A673 (cell line): ENCODE results near the gene ZNF839. TPM values are rescaled to one million over a fixed set of nuclear protein-coding genes. Genes with fewer than 3 reads are reported as not detected.
"Not testable (repeated sequence)": the region's sequence is repeated elsewhere in the genome, so short reads cannot be mapped to it uniquely, and the experiment has no call there.

Experiments used
- BruUV-seq: library from RNA; stranded (reverse); fragments of 400-500 nt; replicated peaks from 2 replicates; lab custom pipeline; 2021; lab: Mats Ljungman, UMichigan
- CTCF ChIA-PET: fragments of 300-600 bp; sonication (Branson Sonifier 250); formaldehyde crosslinking; loops from one replicate; lab custom pipeline; 2022; ENCODE audit warnings: antibody characterized with exemption; lab: Charles Lee
- POLR2A ChIA-PET: fragments of 300-600 bp; sonication (Branson Sonifier 250); formaldehyde crosslinking; loops from one replicate; lab custom pipeline; 2022; ENCODE audit warnings: antibody characterized with exemption; ENCODE audit not compliant: low non-redundant PET; lab: Charles Lee
- DNase-seq: peaks from one replicate; pipeline ENCODE4 v3.0.0-alpha.2; 2015; ENCODE audit warnings: low spot score
- H3K27ac ChIP-seq: fragments of 200-600 bp; sonication (generic); 2 replicates; pipeline ENCODE4 v1.5.1; 2016; ENCODE audit warnings: mixed run types, low read depth, mild to moderate bottlenecking, mixed read lengths, antibody characterized with exemption, low read length; ENCODE audit not compliant: poor library complexity, severe bottlenecking
- H3K27me3 ChIP-seq: fragments of 200-600 bp; sonication (generic); replicated peaks from 2 replicates; pipeline ENCODE4 v1.6.1; 2017; ENCODE audit warnings: mixed run types, low read depth, mild to moderate bottlenecking, mixed read lengths, antibody characterized with exemption, low read length; ENCODE audit not compliant: insufficient read depth, poor library complexity
- H3K36me3 ChIP-seq: fragments of 200-600 bp; sonication (generic); 2 replicates; pipeline ENCODE4 v1.6.1; 2016; ENCODE audit warnings: mixed run types, mild to moderate bottlenecking, mixed read lengths, antibody characterized with exemption, low read length; ENCODE audit not compliant: insufficient read depth, poor library complexity, severe bottlenecking
- H3K4me1 ChIP-seq: fragments of 200-600 bp; sonication (generic); 2 replicates; pipeline ENCODE4 v1.6.1; 2017; ENCODE audit warnings: mixed run types, mild to moderate bottlenecking, mixed read lengths, antibody characterized with exemption, low read length; ENCODE audit not compliant: insufficient read depth, poor library complexity, severe bottlenecking
- H3K4me3 ChIP-seq: fragments of 200-600 bp; sonication (generic); 2 replicates; pipeline ENCODE4 v1.5.1; 2016; ENCODE audit warnings: low read depth, mixed run types, mild to moderate bottlenecking, mixed read lengths, low read length; ENCODE audit not compliant: poor library complexity, severe bottlenecking
- H3K9me3 ChIP-seq: fragments of 200-600 bp; sonication (generic); 2 replicates; pipeline ENCODE4 v1.6.1; 2016; ENCODE audit warnings: mixed run types, low read depth, mild to moderate bottlenecking, mixed read lengths, antibody characterized with exemption, low read length; ENCODE audit not compliant: poor library complexity, severe bottlenecking
- EZH2 ChIP-seq: fragments of 200-600 bp; sonication (generic); IDR thresholded peaks from 2 replicates; pipeline ENCODE4 v1.6.1; 2017; ENCODE audit warnings: borderline replicate concordance, low read depth, mild to moderate bottlenecking, mixed read lengths, antibody characterized with exemption, low read length; ENCODE audit not compliant: poor library complexity, severe bottlenecking
- intact Hi-C: fragments of 100-400 bp; cut with micrococcal nuclease; formaldehyde crosslinking; loops from one replicate; pipeline ENCODE4 v1.10.0; 2022; ENCODE audit not compliant: unreplicated experiment
- total RNA-seq: library from RNA; stranded (reverse); gene quantifications from 2 replicates; pipeline ENCODE4 v1.2.3, GENCODE V29; 2021
- TF ChIP-seq, protein P1 (sequence below): fragments of 300-800, 200-600 bp; sonication (generic); conservative IDR thresholded peaks from 2 replicates; pipeline ENCODE4 v1.5.1; 2017; ENCODE audit warnings: low read depth, mild to moderate bottlenecking, antibody characterized with exemption, low read length, moderate library complexity, mixed read lengths

The ZNF839 gene
- total RNA-seq, 1 experiment from 2014 or later = 13.5 TPM

DNA sequence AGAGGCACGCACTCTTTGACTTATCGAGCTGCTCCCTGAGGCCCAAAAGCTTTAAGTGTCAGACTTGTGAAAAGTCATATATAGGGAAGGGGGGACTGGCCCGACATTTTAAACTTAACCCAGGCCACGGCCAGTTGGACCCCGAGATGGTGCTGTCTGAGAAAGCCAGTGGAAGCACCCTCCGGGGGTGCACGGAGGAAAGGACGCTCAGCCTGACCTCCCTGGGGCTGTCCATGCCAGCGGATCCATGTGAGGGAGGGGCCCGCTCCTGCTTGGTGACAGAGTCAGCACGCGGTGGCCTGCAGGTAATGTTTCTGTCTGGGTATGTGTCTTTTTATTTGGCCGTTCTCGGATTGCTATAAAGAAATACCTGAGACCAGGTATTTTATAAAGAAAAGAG is 7.0 kb downstream of the ZNF839 start:
- TF ChIP-seq, protein P1, sequence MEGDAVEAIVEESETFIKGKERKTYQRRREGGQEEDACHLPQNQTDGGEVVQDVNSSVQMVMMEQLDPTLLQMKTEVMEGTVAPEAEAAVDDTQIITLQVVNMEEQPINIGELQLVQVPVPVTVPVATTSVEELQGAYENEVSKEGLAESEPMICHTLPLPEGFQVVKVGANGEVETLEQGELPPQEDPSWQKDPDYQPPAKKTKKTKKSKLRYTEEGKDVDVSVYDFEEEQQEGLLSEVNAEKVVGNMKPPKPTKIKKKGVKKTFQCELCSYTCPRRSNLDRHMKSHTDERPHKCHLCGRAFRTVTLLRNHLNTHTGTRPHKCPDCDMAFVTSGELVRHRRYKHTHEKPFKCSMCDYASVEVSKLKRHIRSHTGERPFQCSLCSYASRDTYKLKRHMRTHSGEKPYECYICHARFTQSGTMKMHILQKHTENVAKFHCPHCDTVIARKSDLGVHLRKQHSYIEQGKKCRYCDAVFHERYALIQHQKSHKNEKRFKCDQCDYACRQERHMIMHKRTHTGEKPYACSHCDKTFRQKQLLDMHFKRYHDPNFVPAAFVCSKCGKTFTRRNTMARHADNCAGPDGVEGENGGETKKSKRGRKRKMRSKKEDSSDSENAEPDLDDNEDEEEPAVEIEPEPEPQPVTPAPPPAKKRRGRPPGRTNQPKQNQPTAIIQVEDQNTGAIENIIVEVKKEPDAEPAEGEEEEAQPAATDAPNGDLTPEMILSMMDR = no peak
- TF ChIP-seq EZH2 = no peak
- DNase-seq = no peak
- no TSS peak for BruUV-seq
- H3K4me3 ChIP-seq = no peak overlapping the region
- H3K27ac ChIP-seq = no peak overlapping the region
- ChIA-PET POLR2A (no interaction called here), CTCF (no interaction called here)
- no peaks in the 10 kb centered on the region for H3K9me3 ChIP-seq
- no peaks in the 10 kb centered on the region for H3K36me3 ChIP-seq
- H3K27me3 ChIP-seq = no peaks in the 10 kb centered on the region
- intact Hi-C loops = no loop called here
- H3K4me1 ChIP-seq = peaks cover 6% of the 10 kb centered on the region

DNA sequence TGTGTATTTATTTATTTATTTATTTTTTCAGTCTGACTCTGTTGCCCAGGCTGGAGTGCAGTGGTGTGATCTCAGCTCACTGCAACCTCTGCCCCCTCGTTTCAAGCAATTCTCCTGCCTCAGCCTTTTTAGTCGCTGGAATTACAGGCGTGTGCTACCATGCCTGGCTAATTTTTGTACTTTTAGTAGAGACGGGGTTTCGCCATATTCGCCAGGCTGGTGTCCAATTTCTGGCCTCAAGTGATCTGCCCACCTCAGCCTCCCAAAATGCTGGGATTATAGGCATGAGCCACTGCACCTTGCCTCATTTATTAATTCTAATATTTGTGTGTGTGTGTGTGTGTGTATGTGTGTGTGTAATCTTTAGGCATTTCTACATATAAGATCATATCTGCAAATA is 9.8 kb downstream of the ZNF839 start:
- DNase-seq = not testable (repeated sequence)

DNA sequence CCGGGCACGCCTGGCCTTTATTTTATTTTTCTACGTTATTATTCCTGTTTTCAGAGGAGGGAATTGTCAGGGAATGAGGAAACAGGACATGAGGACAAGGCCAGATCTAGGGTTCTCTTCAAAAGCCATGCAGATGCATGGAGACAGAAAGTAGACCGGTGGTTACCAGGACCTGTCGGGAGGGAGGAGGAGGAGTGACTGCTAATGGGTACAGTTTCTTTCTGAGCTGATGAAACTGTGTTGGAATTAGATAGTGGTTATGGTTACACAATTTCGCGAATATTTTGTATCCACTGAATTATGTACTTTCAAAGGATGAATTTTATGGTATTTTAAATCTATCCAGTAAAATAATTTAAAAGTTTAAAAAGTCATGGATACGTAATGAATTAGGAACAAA is 11.3 kb downstream of the ZNF839 start:
- intact Hi-C loops = no loop called here
- no peaks in the 10 kb centered on the region for H3K9me3 ChIP-seq
- no peak overlapping the region for H3K4me3 ChIP-seq
- no peaks in the 10 kb centered on the region for H3K36me3 ChIP-seq
- TF ChIP-seq, protein P1 = no peak
- TF ChIP-seq EZH2 = no peak
- H3K27ac ChIP-seq = no peak overlapping the region
- ChIA-PET POLR2A (no interaction called here), CTCF (no interaction called here)
- BruUV-seq = no TSS peak
- no peaks in the 10 kb centered on the region for H3K4me1 ChIP-seq
- no peak for DNase-seq
- H3K27me3 ChIP-seq = no peaks in the 10 kb centered on the region

More for the DNA sequence above, 9.8 kb downstream of the ZNF839 start:
- H3K27ac ChIP-seq, H3K9me3 ChIP-seq, H3K27me3 ChIP-seq, H3K4me1 ChIP-seq, H3K36me3 ChIP-seq, H3K4me3 ChIP-seq, BruUV-seq, intact Hi-C loops: not testable (repeated sequence)
- ChIA-PET CTCF (interaction anchor here (0.7 kb wide), 1 partner anchor 384 kb away, joined by 3 read pairs; no protein-coding TSS in a partner anchor), POLR2A (interaction anchor here (0.6 kb wide), 1 partner anchor 266 kb away, joined by 3 read pairs; no protein-coding TSS in a partner anchor)

DNA sequence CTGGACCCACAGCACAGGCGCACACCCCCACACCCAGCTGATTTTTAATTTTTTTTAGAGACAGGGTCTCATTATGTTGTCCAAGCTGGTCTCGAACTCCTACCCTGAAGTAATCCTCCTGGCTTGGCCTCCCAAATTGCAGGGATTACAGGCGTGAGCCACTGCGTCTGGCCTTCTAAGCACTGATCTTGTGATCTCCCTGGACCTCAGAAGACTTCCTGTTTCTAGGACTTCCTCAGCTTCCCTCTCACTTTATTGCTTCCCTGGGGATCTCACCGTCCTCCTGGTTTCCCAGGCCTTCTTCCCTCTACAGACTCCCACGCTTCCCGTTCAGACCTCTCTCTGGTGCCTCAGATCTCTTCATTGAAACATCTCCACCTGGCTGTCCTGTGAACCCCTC is 13.8 kb downstream of the ZNF839 start:
- no TSS peak for BruUV-seq
- Histone ChIP-seq H3K9me3 (no peaks in the 10 kb centered on the region), H3K27me3 (no peaks in the 10 kb centered on the region), H3K27ac (no peak overlapping the region), H3K4me3 (no peak overlapping the region), H3K4me1 (no peaks in the 10 kb centered on the region), H3K36me3 (peaks cover 3% of the 10 kb centered on the region)
- no peak for TF ChIP-seq EZH2
- TF ChIP-seq, protein P1 = no peak
- ChIA-PET CTCF (no interaction called here), POLR2A (no interaction called here)
- no peak for DNase-seq
- intact Hi-C loops = no loop called here
